Measurements from ENCODE around the gene NUP50.

GRCh38 chr22:45171830-45172229 lies 8.1 kb downstream of the NUP50 start:
- no peak for TF ChIP-seq CTCF (IDR thresholded peaks at IDR 0.05)
- TF ChIP-seq EZH2 (IDR thresholded peaks at IDR 0.05; ENCODE audit: borderline replicate concordance, insufficient read depth, low read depth, low read length, poor library complexity, severe bottlenecking) = no peak
